GM19468 (cell line): ENCODE measurements around the gene CD99L2.
"Not testable (repeated sequence)": the region's sequence is repeated elsewhere in the genome, so short reads cannot be mapped to it uniquely, and the experiment has no call there.

Experiments used
- ATAC-seq: cut with Tn5 transposase; IDR thresholded peaks from one replicate; pipeline ENCODE4 v1.9.1; 2021; ENCODE audit warnings: mild to moderate bottlenecking, moderate library complexity, moderate number of reproducible peaks; ENCODE audit not compliant: unreplicated experiment; ENCODE audit errors: extremely low read depth

Gene CD99L2

DNA sequence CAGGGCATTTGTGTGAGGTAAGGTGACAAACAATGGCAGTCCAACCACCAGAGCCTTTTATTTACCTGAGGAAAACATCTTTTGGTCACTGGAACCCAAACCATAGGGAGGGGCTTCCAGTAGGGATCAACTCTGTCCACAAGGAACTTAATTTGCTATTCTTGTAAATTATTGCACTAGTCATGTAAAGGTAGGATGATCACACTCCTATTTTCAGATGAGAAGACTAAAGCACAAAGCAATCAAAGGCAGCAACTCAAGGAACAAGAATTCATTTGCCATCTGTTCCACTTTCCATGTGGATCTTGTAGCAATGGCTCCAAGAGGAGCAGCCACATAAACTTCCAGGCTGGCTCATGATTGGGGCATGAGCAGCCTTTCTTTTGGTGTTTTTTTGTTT lies 35.3 kb downstream of the CD99L2 start:
- ATAC-seq, result no peak

DNA sequence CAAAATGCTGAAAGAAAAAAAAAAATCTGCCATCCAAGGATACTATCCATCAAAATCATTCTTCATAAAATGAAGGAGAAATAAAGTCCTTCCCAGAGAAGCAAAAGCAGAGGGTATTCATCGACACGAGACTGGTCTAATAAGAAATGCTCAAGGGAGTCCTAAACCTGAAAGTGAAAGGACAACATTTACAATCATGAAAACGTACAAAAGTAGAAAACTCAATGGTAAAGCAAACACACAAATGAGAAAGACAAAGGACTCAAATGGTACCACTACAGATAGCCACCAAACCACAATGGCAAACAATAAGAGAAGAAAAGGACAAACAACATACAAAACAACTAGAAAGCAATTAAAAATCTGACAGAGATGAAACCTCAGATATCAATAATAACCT lies 41.0 kb downstream of the CD99L2 start:
- ATAC-seq, result no peak

GRCh38 chrX:150856785-150857184 lies 41.7 kb downstream of the CD99L2 start:
- ATAC-seq, result no peak

GRCh38 chrX:150856101-150856500 lies 42.4 kb downstream of the CD99L2 start:
- ATAC-seq, result no peak

- no peak for ATAC-seq
Observed at GRCh38 chrX:150854856-150855255, 43.6 kb downstream of the CD99L2 start.

GRCh38 chrX:150849996-150850720 lies 48.3 kb downstream of the CD99L2 start:
- ATAC-seq, result no peak

DNA sequence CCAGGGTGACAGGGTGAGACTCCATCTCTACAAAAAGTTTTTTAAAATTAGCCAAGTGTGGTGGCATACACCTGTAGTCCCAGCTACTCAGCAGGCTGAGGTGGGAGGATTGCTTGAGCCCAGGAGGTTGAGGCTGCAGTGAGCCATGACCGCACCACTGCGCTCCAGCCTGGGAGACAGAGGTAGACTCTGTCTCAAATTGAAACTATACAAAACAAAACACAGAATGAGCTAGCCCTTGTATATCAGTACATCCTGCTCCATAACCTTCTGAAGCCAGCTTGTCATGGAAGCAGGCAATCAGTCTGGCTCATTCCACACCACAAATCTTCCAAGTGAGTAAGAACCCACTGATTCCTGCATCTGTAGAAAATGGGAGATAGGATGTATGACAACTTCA lies 49.0 kb downstream of the CD99L2 start:
- ATAC-seq, result no peak

GRCh38 chrX:150848914-150849365 lies 49.5 kb downstream of the CD99L2 start:
- no peak for ATAC-seq

- ATAC-seq, result no peak
Observed at GRCh38 chrX:150847088-150847487, 51.4 kb downstream of the CD99L2 start.

GRCh38 chrX:150846130-150846529 lies 52.3 kb downstream of the CD99L2 start:
- no peak for ATAC-seq

GRCh38 chrX:150845091-150845490 lies 53.4 kb downstream of the CD99L2 start:
- ATAC-seq, result no peak

DNA sequence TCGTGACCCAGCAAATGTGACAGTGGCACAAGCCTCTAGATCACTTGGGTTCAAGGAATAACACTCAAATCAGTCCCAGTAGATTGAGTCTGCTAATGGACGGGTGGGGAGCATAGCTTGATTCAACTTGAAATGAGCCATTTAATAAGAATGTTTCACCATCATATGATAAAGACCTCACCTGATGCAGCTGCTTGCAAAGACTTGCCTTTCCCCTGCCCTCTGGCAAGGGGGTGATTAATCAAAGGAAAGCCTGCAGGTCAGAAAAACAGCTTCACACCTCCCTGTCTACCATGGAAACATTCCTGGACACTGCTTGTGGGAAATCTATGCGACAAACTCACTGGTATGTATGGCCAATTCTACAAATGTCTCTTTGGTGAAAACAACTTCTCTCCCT lies 54.5 kb downstream of the CD99L2 start:
- no peak for ATAC-seq

- ATAC-seq, result no peak
Observed at GRCh38 chrX:150842198-150842685, 56.2 kb downstream of the CD99L2 start.

- ATAC-seq, result no peak
Observed at GRCh38 chrX:150841456-150842197, 56.8 kb downstream of the CD99L2 start.

- ATAC-seq, result no peak
Observed at GRCh38 chrX:150837845-150838244, 60.6 kb downstream of the CD99L2 start.

GRCh38 chrX:150834695-150835094 lies 63.8 kb downstream of the CD99L2 start:
- no peak for ATAC-seq

- no peak for ATAC-seq
Observed at GRCh38 chrX:150833454-150834056, 64.9 kb downstream of the CD99L2 start.

DNA sequence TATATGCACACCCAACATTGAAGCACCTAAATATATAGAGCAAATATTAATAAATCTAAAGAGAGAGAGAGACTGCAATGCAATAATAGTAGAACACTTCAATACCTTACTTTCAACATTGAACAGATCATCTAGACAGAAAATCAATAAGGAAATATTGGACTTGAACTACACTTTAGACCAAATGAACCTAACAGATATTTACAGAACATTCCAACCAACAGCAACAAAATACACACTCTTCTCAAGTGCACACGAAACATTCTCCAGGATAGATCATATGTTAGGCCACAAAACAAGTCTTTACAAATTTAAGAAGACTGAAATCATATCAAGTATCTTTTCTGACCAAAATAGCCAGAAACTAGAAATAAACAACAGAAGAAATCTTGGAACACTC lies 66.6 kb downstream of the CD99L2 start:
- no peak for ATAC-seq

DNA sequence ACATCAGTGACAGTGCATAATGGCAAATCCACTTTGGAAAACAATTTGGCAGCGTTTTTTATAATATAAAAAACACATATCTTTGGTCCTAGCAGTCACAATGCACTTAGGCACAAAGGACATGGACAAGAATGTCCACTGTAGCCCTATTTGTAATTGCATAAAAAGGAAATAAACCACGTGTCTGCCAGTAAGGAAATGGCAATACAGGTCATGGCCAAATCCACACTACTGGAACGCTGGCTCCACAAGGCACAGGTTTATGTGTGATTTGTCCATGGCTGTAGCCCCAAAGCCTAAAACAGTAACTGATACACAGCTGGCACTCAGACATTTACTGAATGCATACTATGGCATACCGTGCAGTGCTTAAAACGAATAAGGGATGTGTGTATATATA lies 69.7 kb downstream of the CD99L2 start:
- no peak for ATAC-seq

DNA sequence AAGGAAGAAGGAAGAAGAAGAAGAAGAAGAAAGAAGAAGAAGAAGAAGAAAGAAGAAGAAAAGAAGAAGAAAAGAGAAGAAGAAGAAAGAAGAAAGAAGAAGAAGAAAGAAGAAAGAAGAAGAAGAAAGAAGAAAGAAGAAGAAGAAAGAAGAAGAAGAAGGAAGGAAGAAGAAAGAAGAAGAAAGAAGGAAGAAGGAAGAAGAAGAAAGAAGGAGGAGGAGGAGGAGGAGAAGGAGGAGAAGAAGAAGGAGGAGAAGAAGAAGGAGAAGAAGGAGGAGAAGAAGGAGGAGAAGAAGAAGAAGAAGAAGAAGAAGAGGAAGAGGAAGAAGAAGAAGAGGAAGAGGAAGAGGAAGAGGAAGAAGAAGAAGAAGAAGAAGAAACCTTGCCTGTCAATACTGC lies 74.1 kb downstream of the CD99L2 start:
- not testable (repeated sequence) for ATAC-seq

DNA sequence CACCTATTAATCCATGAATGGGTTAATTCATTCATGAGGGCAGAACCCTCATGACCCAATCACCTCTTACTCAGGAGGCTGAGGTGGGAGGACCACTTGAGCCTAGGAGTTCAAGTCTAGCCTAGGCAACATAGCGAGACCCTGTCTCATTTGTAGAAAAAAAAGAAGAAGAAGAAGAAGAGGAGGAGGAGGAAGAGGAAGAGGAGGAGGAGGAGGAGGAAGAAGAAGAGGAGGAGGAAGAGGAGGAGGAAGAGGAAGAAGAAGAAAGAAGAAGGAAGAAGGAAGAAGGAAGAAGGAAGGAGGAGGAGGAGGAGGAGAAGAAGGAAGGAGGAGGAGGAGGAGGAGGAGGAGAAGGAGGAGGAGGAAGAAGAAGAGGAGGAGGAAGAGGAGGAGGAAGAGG lies 74.6 kb downstream of the CD99L2 start:
- ATAC-seq, result not testable (repeated sequence)
